OCI-LY3 (cell line): ENCODE data around the gene CCNI2.

ENCODE experiments used
- H2AFZ ChIP-seq: fragments of 200-600, 300-600 bp; shearing (Covaris generic); 2 replicates; pipeline ENCODE4 v1.6.0; 2014; ENCODE audit warnings: antibody characterized with exemption, low read depth, low read length
- H3K27ac ChIP-seq: fragments of 200-600, 300-600 bp; sonication (generic); 2 replicates; pipeline ENCODE4 v1.5.1; 2014; ENCODE audit warnings: mild to moderate bottlenecking, low read length, moderate library complexity, mixed read lengths
- H3K27me3 ChIP-seq: fragments of 200-600, 300-600 bp; sonication (generic); 2 replicates; pipeline ENCODE4 v1.6.1; 2014; ENCODE audit warnings: low read depth, low read length, mixed read lengths
- H3K36me3 ChIP-seq: fragments of 200-600, 300-600 bp; sonication (generic); replicated peaks from 2 replicates; pipeline ENCODE3; 2014; ENCODE audit warnings: low read depth, low read length, mixed read lengths
- H3K4me1 ChIP-seq: fragments of 300-600, 200-600 bp; sonication (generic); 2 replicates; pipeline ENCODE4 v1.6.1; 2014; ENCODE audit warnings: low read length, mixed read lengths
- H3K4me2 ChIP-seq: fragments of 200-600, 300-600 bp; sonication (generic); 2 replicates; pipeline ENCODE4 v1.6.1; 2014; ENCODE audit warnings: low read length, mixed read lengths
- H3K4me3 ChIP-seq: fragments of 300-600, 200-600 bp; sonication (generic); 2 replicates; pipeline ENCODE4 v1.5.1; 2014; ENCODE audit warnings: antibody characterized with exemption, mild to moderate bottlenecking, low read length, moderate library complexity
- H3K79me2 ChIP-seq: fragments of 300-600, 200-600 bp; shearing (Covaris generic); 2 replicates; pipeline ENCODE4 v1.6.1; 2014; ENCODE audit warnings: mild to moderate bottlenecking, low read length, mixed read lengths
- H3K9ac ChIP-seq: fragments of 300-600, 200-600 bp; shearing (Covaris generic); 2 replicates; pipeline ENCODE4 v1.6.0; 2014; ENCODE audit warnings: mild to moderate bottlenecking, low read length, moderate library complexity
- H3K9me3 ChIP-seq: fragments of 200-600, 300-600 bp; shearing (Covaris generic); 2 replicates; pipeline ENCODE4 v1.6.1; 2014; ENCODE audit warnings: low read length, mixed read lengths; ENCODE audit not compliant: insufficient read depth
- H4K20me1 ChIP-seq: fragments of 200-600, 300-600 bp; sonication (generic); 2 replicates; pipeline ENCODE4 v1.6.1; 2016; ENCODE audit warnings: low read length, mixed read lengths; ENCODE audit not compliant: insufficient read depth
- EZH2phosphoT487 ChIP-seq: fragments of 200-600 bp; shearing (Covaris generic); IDR thresholded peaks from 2 replicates; pipeline ENCODE4 v1.6.1; 2018; ENCODE audit warnings: antibody characterized with exemption, mixed run types, low read depth
- TF ChIP-seq, protein P1 (sequence below): fragments of 200-600, 300-600 bp; sonication (generic); IDR thresholded peaks from 2 replicates; pipeline ENCODE4 v1.5.1; 2014; ENCODE audit warnings: antibody characterized with exemption, low read length, low read depth

Gene CCNI2

DNA sequence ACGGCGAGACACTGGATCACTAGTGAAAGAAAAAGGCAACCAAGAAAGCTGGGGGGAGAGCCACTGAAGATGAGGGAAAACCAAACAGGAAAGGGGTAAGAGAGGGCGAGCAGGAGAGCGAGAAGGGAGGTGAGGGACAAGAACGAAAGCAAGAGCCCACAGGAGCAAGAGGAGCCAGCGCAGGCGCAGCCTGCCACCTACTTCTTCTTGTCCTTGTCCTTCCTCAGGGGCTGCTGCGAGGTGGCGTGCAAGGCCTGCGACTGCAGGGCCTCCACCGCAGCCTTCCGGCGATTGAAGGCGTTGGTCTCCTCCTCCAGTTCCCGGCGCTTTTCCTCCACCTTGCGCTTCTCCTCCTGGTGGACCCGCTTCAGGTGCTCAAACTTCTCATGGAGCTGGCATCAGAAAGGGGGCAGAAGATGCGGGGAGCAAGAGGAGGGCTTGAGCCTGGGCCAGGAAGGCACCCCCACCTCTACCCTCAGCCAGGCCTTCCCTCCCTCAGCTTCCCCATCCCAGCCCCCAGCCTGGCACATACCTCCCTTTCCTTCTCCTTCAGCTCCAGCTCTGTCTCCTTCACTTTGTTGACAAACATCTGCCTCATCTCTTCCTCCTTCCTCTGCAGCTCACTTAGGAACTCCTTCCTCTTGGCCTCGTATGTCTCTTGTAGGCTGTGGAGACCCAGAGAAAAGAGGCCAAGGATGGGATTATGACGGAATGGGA lies 13.5 kb downstream of the CCNI2 start:
- Histone ChIP-seq H3K27ac (no peak overlapping the region), H3K4me2 (no peak overlapping the region), H4K20me1 (no peaks in the 10 kb centered on the region), H3K79me2 (no peaks in the 10 kb centered on the region), H3K9me3 (no peaks in the 10 kb centered on the region), H3K4me3 (no peak overlapping the region), H3K27me3 (no peaks in the 10 kb centered on the region), H3K36me3 (peaks cover 2% of the 10 kb centered on the region), H2AFZ (no peak overlapping the region), H3K9ac (no peak overlapping the region), H3K4me1 (no peaks in the 10 kb centered on the region)
- TF ChIP-seq, protein P1, sequence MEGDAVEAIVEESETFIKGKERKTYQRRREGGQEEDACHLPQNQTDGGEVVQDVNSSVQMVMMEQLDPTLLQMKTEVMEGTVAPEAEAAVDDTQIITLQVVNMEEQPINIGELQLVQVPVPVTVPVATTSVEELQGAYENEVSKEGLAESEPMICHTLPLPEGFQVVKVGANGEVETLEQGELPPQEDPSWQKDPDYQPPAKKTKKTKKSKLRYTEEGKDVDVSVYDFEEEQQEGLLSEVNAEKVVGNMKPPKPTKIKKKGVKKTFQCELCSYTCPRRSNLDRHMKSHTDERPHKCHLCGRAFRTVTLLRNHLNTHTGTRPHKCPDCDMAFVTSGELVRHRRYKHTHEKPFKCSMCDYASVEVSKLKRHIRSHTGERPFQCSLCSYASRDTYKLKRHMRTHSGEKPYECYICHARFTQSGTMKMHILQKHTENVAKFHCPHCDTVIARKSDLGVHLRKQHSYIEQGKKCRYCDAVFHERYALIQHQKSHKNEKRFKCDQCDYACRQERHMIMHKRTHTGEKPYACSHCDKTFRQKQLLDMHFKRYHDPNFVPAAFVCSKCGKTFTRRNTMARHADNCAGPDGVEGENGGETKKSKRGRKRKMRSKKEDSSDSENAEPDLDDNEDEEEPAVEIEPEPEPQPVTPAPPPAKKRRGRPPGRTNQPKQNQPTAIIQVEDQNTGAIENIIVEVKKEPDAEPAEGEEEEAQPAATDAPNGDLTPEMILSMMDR = no peak
- TF ChIP-seq EZH2phosphoT487 = no peak

DNA sequence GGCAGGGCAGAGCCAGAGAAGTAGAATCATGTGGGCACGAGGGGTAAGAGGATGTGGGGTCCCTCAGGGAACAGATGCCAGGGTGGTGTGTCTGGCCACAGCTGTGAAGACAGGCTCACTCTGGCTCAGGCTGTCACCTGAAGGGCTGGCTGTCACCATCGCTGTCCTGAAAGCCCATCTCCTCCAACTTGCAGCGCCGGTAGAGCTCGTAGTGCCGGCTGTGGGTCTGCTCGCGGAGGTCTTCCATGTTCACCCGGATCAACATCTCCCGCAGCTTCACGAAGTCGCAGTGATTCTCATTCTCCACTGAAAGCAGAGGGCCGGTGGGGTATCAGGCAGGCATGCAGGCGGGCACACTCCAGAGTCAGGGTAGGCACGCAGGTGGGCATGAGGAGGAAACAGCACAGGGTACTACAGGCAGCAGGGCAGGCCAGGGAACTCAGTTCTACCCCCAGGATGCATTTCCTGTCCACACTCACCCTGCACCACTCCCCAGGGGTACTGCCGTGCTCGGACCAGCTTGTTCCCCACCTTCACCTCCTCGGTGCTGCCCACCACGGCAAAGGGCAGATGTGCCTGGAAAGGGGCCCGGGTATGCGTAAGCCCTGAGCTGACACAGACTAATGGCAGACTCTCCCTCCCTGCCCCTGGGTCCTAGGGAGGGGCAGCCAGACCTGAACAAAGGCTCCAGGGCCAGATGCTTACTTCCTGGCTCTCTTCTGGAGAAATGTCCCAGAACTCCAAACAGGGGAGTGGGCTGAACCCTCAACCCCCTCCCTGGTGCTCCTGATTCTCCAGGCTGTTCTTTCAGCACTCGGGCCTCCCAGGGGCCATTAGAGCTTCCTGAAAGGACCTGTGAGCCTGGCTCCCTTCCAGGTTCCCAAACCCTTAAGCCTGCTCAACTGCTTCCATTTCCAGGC lies 14.4 kb downstream of the CCNI2 start:
- Histone ChIP-seq H2AFZ (no peak overlapping the region), H3K79me2 (no peaks in the 10 kb centered on the region), H3K36me3 (peaks cover 2% of the 10 kb centered on the region), H3K4me3 (no peak overlapping the region), H4K20me1 (no peaks in the 10 kb centered on the region), H3K27me3 (no peaks in the 10 kb centered on the region), H3K9me3 (no peaks in the 10 kb centered on the region), H3K27ac (no peak overlapping the region), H3K4me1 (no peaks in the 10 kb centered on the region), H3K4me2 (no peak overlapping the region), H3K9ac (no peak overlapping the region)
- TF ChIP-seq EZH2phosphoT487 = no peak
- TF ChIP-seq, protein P1 = no peak

DNA sequence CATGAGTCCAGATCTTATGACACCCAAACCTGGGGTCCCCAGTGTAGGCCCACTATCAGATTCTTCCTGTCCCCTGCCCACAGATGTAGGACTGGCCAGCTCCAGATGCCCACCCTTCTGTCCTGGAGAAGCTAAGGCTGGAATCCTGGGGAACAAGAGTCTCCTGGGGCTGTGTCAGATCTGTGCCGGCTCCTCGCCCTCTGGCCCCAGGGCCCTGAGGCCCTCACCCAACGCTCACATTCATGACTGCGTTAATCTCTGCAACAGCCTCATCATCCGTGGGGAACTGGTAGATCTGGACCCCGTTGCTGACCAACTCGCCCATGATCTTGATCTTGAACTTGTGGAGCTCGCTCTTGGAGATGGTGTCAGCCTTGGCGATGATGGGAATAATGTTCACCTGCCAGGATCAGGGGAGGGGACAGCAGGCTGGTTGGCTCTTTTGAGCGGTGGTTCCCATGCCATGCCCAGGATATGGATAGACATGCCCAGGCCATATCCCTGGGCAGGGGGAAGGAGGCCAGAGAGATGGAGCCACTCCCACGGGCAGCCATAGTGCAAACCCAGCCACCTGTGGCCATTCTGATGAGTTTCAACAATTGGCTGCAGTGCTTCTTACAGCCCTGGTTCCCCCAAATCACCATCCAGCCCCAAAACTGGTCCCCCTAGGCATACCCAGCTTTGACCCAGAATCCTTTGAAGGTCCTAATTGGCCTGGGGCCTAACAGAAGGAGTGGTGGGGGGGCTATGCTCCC lies 15.2 kb downstream of the CCNI2 start:
- Histone ChIP-seq H3K79me2 (no peaks in the 10 kb centered on the region), H4K20me1 (no peaks in the 10 kb centered on the region), H3K9ac (no peak overlapping the region), H3K27ac (no peak overlapping the region), H3K9me3 (no peaks in the 10 kb centered on the region), H3K36me3 (peaks cover 2% of the 10 kb centered on the region), H3K4me1 (no peaks in the 10 kb centered on the region), H2AFZ (no peak overlapping the region), H3K4me2 (no peak overlapping the region), H3K4me3 (no peak overlapping the region), H3K27me3 (no peaks in the 10 kb centered on the region)
- TF ChIP-seq EZH2phosphoT487 = no peak

DNA sequence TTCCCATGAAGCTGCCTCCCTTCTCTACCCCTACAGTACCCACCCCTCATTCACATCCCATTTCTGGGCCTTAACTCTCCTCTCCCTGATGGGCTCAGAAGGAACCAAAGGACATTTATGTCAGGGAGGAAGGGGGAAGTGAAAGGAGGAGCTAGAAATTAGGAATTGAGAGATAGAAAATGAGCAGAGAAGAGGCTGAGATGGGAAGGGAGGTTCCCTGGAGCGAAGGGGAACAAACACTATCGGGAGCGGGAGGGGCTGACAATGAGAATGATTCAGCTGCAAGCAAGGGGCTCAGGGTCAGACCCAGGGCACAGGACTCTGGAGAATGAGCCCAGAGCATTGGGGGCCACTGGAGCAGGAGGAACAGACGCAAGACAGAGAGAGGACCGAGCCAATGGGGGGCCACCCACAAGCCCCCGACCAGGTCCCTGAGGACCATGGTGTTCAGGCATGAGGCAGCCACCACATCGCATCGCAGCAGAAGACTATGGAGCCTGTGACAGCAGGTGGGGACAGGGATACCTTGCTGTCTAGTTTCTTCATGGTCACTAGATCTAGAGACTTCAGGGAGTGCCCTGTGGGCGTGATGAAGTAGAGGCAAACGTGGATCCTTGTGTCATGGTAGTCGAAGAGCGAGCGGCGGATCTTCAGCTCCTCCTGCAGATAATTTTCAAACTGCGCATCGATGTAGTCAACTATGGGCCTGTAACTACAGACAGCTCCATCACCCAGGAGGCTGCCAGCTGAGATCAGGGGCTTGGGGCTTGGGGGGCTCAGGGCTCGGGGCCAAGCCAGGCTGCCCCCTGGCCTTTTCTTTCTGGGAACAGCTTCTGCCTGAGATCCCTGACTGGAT lies 16.2 kb downstream of the CCNI2 start:
- Histone ChIP-seq H3K9me3 (no peaks in the 10 kb centered on the region), H3K4me1 (no peaks in the 10 kb centered on the region), H4K20me1 (no peaks in the 10 kb centered on the region), H3K27me3 (no peaks in the 10 kb centered on the region), H3K79me2 (no peaks in the 10 kb centered on the region), H3K27ac (no peak overlapping the region), H3K4me3 (no peak overlapping the region), H3K4me2 (no peak overlapping the region), H2AFZ (no peak overlapping the region), H3K36me3 (peaks cover under 1% of the 10 kb centered on the region), H3K9ac (no peak overlapping the region)
- no peak for TF ChIP-seq EZH2phosphoT487
- TF ChIP-seq, protein P1 = no peak
